ENCODE measurements around the gene ASB2. TPM values are rescaled to one million over a fixed set of nuclear protein-coding genes. Genes with fewer than 3 reads are reported as not detected.

ASB2 gene
- total RNA-seq, 2 donors from 2014 or later: 1.3 to 13.4 TPM

DNA sequence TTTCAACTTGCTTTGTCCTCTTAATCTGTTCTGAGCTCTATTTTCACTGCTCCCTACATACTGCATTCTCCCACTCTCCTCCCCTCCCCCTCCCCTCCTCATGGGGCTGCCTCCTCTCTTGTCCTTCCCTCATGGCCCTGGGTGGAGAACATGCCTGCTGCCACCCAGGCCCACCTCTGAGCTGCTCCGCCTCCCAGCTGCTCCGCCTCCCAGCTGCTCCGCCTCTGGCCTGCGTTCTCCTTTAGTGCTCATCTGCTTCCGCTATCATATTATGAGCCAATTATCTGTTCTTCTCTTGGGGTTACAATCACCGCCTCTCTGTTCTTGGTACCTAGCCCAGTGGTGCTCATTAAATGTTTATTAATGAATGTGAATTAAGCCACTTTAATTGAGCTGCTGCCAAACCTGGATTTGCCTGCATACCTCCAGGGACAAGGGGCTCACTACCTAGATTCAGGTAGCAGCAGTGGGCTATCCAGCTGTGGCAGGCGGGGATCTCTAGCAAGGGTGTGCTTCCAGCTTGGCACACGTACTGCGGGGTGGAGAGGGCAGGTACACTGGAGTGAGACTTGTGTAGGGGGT, 81.3 kb downstream of the ASB2 start:
- no peaks in the 10 kb centered on the region for H3K36me3 ChIP-seq
- no peaks in the 10 kb centered on the region for H3K9me3 ChIP-seq
- no peak overlapping the region for H3K4me3 ChIP-seq
- intact Hi-C loops (cut with DNase I): no loop called here
- no peak overlapping the region for H3K27ac ChIP-seq
- H3K9ac ChIP-seq (ENCODE audit: low read depth in 2 of 2, low read length in 2 of 2): no peak overlapping the region
- TF ChIP-seq, protein P1, sequence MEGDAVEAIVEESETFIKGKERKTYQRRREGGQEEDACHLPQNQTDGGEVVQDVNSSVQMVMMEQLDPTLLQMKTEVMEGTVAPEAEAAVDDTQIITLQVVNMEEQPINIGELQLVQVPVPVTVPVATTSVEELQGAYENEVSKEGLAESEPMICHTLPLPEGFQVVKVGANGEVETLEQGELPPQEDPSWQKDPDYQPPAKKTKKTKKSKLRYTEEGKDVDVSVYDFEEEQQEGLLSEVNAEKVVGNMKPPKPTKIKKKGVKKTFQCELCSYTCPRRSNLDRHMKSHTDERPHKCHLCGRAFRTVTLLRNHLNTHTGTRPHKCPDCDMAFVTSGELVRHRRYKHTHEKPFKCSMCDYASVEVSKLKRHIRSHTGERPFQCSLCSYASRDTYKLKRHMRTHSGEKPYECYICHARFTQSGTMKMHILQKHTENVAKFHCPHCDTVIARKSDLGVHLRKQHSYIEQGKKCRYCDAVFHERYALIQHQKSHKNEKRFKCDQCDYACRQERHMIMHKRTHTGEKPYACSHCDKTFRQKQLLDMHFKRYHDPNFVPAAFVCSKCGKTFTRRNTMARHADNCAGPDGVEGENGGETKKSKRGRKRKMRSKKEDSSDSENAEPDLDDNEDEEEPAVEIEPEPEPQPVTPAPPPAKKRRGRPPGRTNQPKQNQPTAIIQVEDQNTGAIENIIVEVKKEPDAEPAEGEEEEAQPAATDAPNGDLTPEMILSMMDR (IDR thresholded peaks at IDR 0.05): no peak
- no peaks in the 10 kb centered on the region for H3K27me3 ChIP-seq
- H3K4me1 ChIP-seq: no peaks in the 10 kb centered on the region
- DNase-seq: no peak

DNA sequence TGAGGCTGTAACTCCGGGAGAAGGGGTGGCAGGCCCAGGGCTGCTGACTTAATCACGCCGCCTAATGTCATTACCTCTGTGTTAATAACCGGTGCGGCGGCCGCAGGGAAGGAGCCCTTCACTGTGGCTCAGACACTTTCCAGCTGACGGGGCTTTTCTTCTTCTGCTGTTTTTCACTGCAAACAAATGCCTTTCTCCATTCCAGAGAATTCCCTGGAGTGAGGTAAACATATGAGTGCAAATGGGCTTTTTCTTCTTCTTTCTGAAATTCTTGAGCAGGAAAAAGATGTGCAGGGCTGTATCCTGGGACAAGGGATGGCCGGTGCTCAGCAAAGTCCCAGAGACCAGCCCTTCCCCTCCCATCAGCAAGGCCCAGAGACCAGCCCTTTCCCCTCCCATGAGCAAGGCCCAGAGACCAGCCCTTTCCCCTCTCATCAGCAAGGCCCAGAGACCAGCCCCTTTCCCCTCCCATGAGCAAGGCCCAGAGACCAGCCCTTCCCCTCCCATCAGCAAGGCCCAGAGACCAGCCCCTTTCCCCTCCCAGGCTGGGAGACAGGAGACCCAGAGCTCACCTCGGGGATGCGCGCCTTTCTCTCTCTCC, 82.6 kb downstream of the ASB2 start:
- H3K4me1 ChIP-seq: no peaks in the 10 kb centered on the region
- intact Hi-C loops (cut with DNase I): loop anchor here (5.0 kb wide), 1 partner anchor 241 kb away; no protein-coding TSS in a partner anchor
- no peaks in the 10 kb centered on the region for H3K9me3 ChIP-seq
- no peaks in the 10 kb centered on the region for H3K36me3 ChIP-seq
- H3K4me3 ChIP-seq: no peak overlapping the region
- H3K27me3 ChIP-seq: no peaks in the 10 kb centered on the region
- no peak overlapping the region for H3K9ac ChIP-seq (ENCODE audit: low read depth in 2 of 2, low read length in 2 of 2)
- H3K27ac ChIP-seq: no peak overlapping the region
- TF ChIP-seq, protein P1 (IDR thresholded peaks at IDR 0.05): no peak
- no peak for DNase-seq

DNA sequence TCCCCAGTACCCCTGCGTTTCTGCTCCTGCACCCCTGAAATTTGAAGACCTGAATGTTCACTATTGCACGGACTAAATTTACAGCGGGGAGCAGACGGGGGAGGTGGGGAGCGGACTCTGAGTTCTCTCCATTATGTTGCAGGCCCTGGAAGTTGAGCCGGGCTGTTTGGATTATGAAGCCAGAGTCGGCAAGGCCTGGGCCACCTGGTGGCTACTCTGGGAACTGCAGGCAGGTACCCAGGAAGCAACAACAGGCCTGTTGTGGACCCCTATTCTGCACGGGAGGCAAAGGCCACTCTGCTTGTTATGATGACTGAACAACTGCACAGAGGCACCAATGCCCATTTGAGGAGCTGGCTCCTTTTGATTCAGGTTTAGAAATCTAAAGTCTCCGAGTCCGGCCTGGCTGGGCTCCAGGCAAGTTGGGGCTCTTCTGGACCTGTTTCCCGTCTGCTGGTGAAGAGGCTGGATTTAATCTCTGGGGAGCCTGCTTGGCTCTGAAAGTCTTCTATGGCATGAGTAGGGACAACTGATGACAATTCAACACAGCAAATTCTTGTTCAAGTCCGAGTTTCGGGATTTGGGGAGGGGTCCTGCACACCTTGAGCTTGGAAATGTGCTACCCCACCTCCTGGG, 83.3 kb downstream of the ASB2 start:
- H3K4me1 ChIP-seq: no peaks in the 10 kb centered on the region
- H3K27ac ChIP-seq: no peak overlapping the region
- H3K36me3 ChIP-seq: no peaks in the 10 kb centered on the region
- H3K4me3 ChIP-seq: no peak overlapping the region
- no peaks in the 10 kb centered on the region for H3K9me3 ChIP-seq
- TF ChIP-seq, protein P1 (IDR thresholded peaks at IDR 0.05): peak; percentile 98
- intact Hi-C loops (cut with DNase I): loop anchor here (5.0 kb wide), 1 partner anchor 241 kb away; no protein-coding TSS in a partner anchor
- H3K9ac ChIP-seq (ENCODE audit: low read depth in 2 of 2, low read length in 2 of 2): no peak overlapping the region
- DNase-seq: peak; percentile 66
- H3K27me3 ChIP-seq: no peaks in the 10 kb centered on the region

DNA sequence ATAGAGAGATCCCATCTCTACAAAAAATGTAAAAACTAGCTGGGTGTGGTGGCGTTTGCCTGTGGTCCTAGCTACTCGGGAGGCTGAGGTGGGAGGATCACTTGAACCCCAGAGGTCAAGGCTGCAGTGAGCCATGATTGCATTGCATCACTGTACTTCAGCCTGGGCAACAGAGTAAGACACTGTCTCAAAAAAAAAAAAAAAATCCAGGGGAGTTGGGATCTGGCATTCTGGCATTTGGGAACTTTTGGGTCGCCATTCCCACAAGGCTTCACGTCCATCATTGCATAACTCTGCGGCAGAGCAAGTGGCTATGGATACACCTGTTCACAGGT, 83.9 kb downstream of the ASB2 start:
- no peak overlapping the region for H3K27ac ChIP-seq
- no peaks in the 10 kb centered on the region for H3K36me3 ChIP-seq
- intact Hi-C loops (cut with DNase I): loop anchor here (5.0 kb wide), 1 partner anchor 240 kb away; no protein-coding TSS in a partner anchor
- no peak for DNase-seq
- H3K4me3 ChIP-seq: no peak overlapping the region
- H3K4me1 ChIP-seq: no peaks in the 10 kb centered on the region
- no peak overlapping the region for H3K9ac ChIP-seq (ENCODE audit: low read depth in 2 of 2, low read length in 2 of 2)
- H3K9me3 ChIP-seq: no peaks in the 10 kb centered on the region
- TF ChIP-seq, protein P1 (IDR thresholded peaks at IDR 0.05): no peak
- H3K27me3 ChIP-seq: no peaks in the 10 kb centered on the region

DNA sequence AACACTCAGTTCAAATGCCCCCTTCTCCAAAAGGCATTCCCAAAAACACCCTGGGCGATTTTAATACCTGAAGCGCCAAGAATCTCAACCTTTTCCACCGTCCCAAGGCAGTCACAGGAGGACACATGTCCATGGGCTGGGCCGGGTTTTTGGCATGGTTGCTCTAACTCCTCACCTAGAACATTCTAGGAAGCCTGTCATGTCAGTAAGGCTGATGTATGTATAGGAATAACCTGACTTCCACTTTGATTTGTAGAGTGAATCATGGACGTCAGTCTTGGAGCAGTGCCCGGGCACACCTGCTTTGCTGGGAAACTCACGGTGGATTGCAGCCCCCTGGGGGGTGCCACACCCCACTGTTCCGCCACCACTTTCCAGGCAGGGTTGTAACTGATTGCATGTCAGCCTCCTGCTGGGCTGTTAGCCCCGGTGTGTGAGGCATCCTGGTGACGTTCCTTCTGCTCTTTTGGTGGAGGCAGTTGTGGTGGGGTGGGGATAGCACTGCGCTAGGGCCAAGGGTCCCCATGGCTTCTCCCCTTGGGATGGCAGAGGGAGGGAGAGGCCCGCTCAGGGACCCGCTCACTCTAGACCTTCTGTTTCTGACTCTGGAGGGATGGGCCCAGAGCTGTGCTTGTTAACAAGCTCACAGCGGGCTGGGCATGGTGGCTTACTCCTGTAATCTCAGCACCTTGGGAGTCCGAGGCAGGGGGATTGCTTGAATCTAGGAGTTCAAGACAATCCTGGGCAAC, 84.4 kb downstream of the ASB2 start:
- Histone ChIP-seq H3K9me3 (no peaks in the 10 kb centered on the region), H3K4me3 (no peak overlapping the region), H3K9ac (ENCODE audit: low read depth in 2 of 2, low read length in 2 of 2) (no peak overlapping the region), H3K27me3 (no peaks in the 10 kb centered on the region), H3K4me1 (no peaks in the 10 kb centered on the region), H3K27ac (no peak overlapping the region), H3K36me3 (no peaks in the 10 kb centered on the region)
- TF ChIP-seq, protein P1 (IDR thresholded peaks at IDR 0.05): no peak
- intact Hi-C loops (cut with DNase I): loop anchor here (5.0 kb wide), 1 partner anchor 240 kb away; no protein-coding TSS in a partner anchor
- no peak for DNase-seq
